ENCODE results near the gene RPP25.

- TF ChIP-seq CTCF (IDR thresholded peaks at IDR 0.05; ENCODE audit: low read length) (no peak), EZH2 (optimal IDR thresholded peaks at IDR 0.05; ENCODE audit: low read depth, low read length) (no peak), EZH2phosphoT487 (IDR thresholded peaks at IDR 0.05; ENCODE audit: low read length) (no peak)
These were observed 6.1 kb upstream of the RPP25 start for GRCh38 chr15:74962671-74963070.

All from MM.1S (cell line).